Gastrocnemius medialis (tissue), 4 donors: ENCODE data around the gene AUTS2. TPM values are rescaled to one million over a fixed set of nuclear protein-coding genes. Genes with fewer than 3 reads are reported as not detected.

Source experiments
- ATAC-seq, 2 donors: fragments of 150-250 bp; one replicate each; pipeline ENCODE4 v1.9.1; 2016
- DNase-seq, 2 donors: peaks; one replicate each; pipeline ENCODE4 v3.0.0-alpha.2; 2019
- H3K27ac ChIP-seq, 4 donors: fragments of 200-600 bp; sonication (generic); 1 replicate in 1 of 4; 2 replicates in 3 of 4; pipeline ENCODE4 v1.5.1; 2016 to 2018; ENCODE audit warnings: mild to moderate bottlenecking in 2 of 4, moderate library complexity in 1 of 4
- H3K27me3 ChIP-seq, 3 donors: fragments of 200-600 bp; sonication (generic) in 2 of 3; 1 replicate in 1 of 3; 2 replicates in 2 of 3; pipeline versions ENCODE4 v1.5.1 to v1.6.0; 2016 to 2019; ENCODE audit warnings: mild to moderate bottlenecking in 1 of 3, moderate library complexity in 1 of 3
- H3K36me3 ChIP-seq, 2 donors: fragments of 200-600 bp; sonication (generic) in 1 of 2; one replicate each; pipeline ENCODE4 v1.5.1; 2017 to 2018
- H3K4me1 ChIP-seq, 2 donors: fragments of 200-600 bp; sonication (generic) in 1 of 2; one replicate each; pipeline ENCODE4 v1.5.1; 2016 to 2017; ENCODE audit warnings: mild to moderate bottlenecking in 2 of 2
- H3K4me3 ChIP-seq, 4 donors: fragments of 200-600 bp; sonication (generic) in 3 of 4; 1 replicate in 1 of 4; 2 replicates in 3 of 4; pipeline ENCODE4 v1.5.1; 2016 to 2019; ENCODE audit warnings: mild to moderate bottlenecking in 2 of 4
- H3K9me3 ChIP-seq, 3 donors: fragments of 200-600 bp; sonication (generic) in 2 of 3; 1 replicate in 1 of 3; 2 replicates in 2 of 3; pipeline ENCODE4 v1.5.1; 2016 to 2019
- POLR2A ChIP-seq, 2 donors: fragments of 450-650 bp; IDR thresholded peaks; one replicate each; pipeline ENCODE4 v1.6.1; 2017; ENCODE audit warnings: antibody characterized with exemption in 2 of 2, mild to moderate bottlenecking in 2 of 2, moderate library complexity in 2 of 2
- in situ Hi-C, 4 donors: fragments of 200-750 bp; cut with MboI; loops; one replicate each; pipeline versions ENCODE4 v1.15.0 to v1.8.0; 2017; ENCODE audit warnings: low sequenced_read_pairs in 4 of 4
- intact Hi-C: fragments of 100-400 bp; cut with DNase I; formaldehyde crosslinking; loops from one replicate; pipeline ENCODE4 v1.15.1; 2023; ENCODE audit warnings: low total_unique reads
- total RNA-seq, 4 donors: library from RNA; depleted of rRNA; stranded (reverse); fragments of >200 nt; gene quantifications; one replicate each; pipeline versions ENCODE4 v1.1.0 to v1.2.3, GENCODE V29; 2016
- TF ChIP-seq, protein P1 (sequence below), 5 experiments: fragments of 450-650 bp in 3 of 5; fragments of 200-600 bp in 2 of 5; sonication (generic) in 2 of 5; IDR thresholded peaks in 4 of 5; conservative IDR thresholded peaks in 1 of 5; 1 replicate in 4 of 5; 2 replicates in 1 of 5; pipeline ENCODE4 v1.5.1; 2016 to 2019; ENCODE audit warnings: antibody characterized with exemption in 5 of 5, mild to moderate bottlenecking in 3 of 5, moderate library complexity in 3 of 5

AUTS2 gene
- total RNA-seq, 4 donors from 2014 or later, result 2.5 to 16.2 (median 8.5) TPM

GRCh38 chr7:69761290-69761922 lies 163.1 kb downstream of the AUTS2 start:
- Histone ChIP-seq H3K36me3 (no peaks in the 10 kb centered on the region), H3K4me1 (peaks cover 0 to 16% of the 10 kb centered on the region in 2 donors), H3K4me3 (no peak overlapping the region), H3K27me3 (no peaks in the 10 kb centered on the region), H3K27ac (no peak overlapping the region), H3K9me3 (no peaks in the 10 kb centered on the region)
- in situ Hi-C loops, result no loop called here
- intact Hi-C loops, result no loop called here
- DNase-seq (no peak), ATAC-seq (no peak)
- no peak for TF ChIP-seq POLR2A (IDR thresholded peaks at IDR 0.05)
- TF ChIP-seq, protein P1, sequence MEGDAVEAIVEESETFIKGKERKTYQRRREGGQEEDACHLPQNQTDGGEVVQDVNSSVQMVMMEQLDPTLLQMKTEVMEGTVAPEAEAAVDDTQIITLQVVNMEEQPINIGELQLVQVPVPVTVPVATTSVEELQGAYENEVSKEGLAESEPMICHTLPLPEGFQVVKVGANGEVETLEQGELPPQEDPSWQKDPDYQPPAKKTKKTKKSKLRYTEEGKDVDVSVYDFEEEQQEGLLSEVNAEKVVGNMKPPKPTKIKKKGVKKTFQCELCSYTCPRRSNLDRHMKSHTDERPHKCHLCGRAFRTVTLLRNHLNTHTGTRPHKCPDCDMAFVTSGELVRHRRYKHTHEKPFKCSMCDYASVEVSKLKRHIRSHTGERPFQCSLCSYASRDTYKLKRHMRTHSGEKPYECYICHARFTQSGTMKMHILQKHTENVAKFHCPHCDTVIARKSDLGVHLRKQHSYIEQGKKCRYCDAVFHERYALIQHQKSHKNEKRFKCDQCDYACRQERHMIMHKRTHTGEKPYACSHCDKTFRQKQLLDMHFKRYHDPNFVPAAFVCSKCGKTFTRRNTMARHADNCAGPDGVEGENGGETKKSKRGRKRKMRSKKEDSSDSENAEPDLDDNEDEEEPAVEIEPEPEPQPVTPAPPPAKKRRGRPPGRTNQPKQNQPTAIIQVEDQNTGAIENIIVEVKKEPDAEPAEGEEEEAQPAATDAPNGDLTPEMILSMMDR (IDR thresholded peaks at IDR 0.05 in 4 of 5, conservative IDR thresholded peaks at IDR 0.05 in 1 of 5), result no peak

DNA sequence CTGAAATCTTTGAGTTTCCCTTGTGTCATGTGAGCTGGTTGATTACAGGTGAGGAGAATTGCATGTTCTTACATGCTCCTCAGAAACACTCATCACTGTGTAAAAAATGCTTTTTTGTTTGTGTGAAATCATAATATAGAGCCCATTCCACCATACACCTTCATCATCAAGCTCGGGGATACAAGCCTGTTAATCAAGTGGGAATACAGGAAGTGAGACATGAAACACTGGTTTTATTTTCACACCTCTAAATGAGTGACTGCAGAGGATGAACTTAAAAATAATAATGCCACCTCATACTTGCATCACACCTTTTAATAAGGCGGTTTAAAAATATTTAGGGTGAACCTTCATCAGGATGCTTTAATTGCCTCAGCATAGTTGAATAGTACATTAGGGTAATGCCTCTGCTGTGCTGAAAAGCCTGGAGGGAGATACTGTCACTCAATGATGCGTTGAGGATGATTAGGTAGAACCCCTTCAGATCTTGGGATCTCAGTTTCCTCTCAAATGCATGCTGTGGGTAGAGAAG lies 164.6 kb downstream of the AUTS2 start:
- no peaks in the 10 kb centered on the region for H3K9me3 ChIP-seq
- TF ChIP-seq POLR2A (IDR thresholded peaks at IDR 0.05), result no peak
- TF ChIP-seq, protein P1 (IDR thresholded peaks at IDR 0.05 in 4 of 5, conservative IDR thresholded peaks at IDR 0.05 in 1 of 5), result no peak
- intact Hi-C loops (no loop called here), in situ Hi-C loops (no loop called here)
- peaks cover 0 to 10% of the 10 kb centered on the region in 2 donors for H3K4me1 ChIP-seq
- ATAC-seq, result no peak
- DNase-seq, result no peak
- H3K27me3 ChIP-seq, result no peaks in the 10 kb centered on the region
- no peaks in the 10 kb centered on the region for H3K36me3 ChIP-seq
- no peak overlapping the region for H3K27ac ChIP-seq
- H3K4me3 ChIP-seq, result no peak overlapping the region

GRCh38 chr7:69763513-69763912 lies 165.2 kb downstream of the AUTS2 start:
- no peak for TF ChIP-seq POLR2A (IDR thresholded peaks at IDR 0.05)
- TF ChIP-seq, protein P1 (IDR thresholded peaks at IDR 0.05 in 4 of 5, conservative IDR thresholded peaks at IDR 0.05 in 1 of 5), result no peak
- intact Hi-C loops, result no loop called here
- in situ Hi-C loops, result no loop called here
- Histone ChIP-seq H3K9me3 (no peaks in the 10 kb centered on the region), H3K4me1 (peaks cover 0 to 10% of the 10 kb centered on the region in 2 donors), H3K36me3 (no peaks in the 10 kb centered on the region), H3K4me3 (no peak overlapping the region), H3K27me3 (no peaks in the 10 kb centered on the region), H3K27ac (no peak overlapping the region)
- DNase-seq (no peak), ATAC-seq (peak in 1 of 2 donors; percentile 77)

GRCh38 chr7:69764147-69764546 lies 165.9 kb downstream of the AUTS2 start:
- no peak for TF ChIP-seq POLR2A (IDR thresholded peaks at IDR 0.05)
- TF ChIP-seq, protein P1 (IDR thresholded peaks at IDR 0.05 in 4 of 5, conservative IDR thresholded peaks at IDR 0.05 in 1 of 5), result no peak
- ATAC-seq, result no peak
- Histone ChIP-seq H3K27me3 (no peaks in the 10 kb centered on the region), H3K4me1 (peaks cover 0 to 10% of the 10 kb centered on the region in 2 donors), H3K4me3 (no peak overlapping the region), H3K27ac (no peak overlapping the region), H3K36me3 (no peaks in the 10 kb centered on the region), H3K9me3 (no peaks in the 10 kb centered on the region)
- no peak for DNase-seq
- intact Hi-C loops (no loop called here), in situ Hi-C loops (no loop called here)
